IMR-90 (cell line): ENCODE results near the gene IZUMO2.
"Not testable (repeated sequence)": the region's sequence is repeated elsewhere in the genome, so short reads cannot be mapped to it uniquely, and the experiment has no call there.

Experiments used
- RAD21 ChIP-seq: IDR thresholded peaks from 2 replicates; pipeline ENCODE4 v1.6.1; 2012; ENCODE audit warnings: low read length, improper control_type of control experiment
- TF ChIP-seq, protein P1 (sequence below): conservative IDR thresholded peaks from 2 replicates; pipeline ENCODE4 v1.5.1; 2012; ENCODE audit warnings: mild to moderate bottlenecking, low read depth, low read length, improper control_type of control experiment

DNA sequence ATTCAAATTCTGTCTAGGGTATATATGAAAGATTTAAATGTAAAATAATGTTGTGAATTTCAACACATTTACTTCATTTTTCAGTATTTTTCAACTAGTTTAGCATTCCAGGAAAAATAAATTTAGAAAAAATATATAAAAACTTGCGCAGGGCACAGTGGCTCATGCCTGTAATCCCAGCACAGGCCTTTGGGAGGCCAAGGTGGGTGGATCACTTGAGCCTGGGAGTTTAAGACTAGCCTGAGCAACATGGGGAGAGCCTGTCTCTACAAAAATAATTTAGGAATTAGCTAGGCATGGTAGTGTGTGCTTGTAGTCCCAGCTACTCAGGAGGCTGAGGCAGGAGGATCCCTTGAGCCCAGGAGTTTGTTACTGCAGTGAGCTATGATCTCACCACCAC is 21.2 kb downstream of the IZUMO2 start:
- TF ChIP-seq, protein P1, sequence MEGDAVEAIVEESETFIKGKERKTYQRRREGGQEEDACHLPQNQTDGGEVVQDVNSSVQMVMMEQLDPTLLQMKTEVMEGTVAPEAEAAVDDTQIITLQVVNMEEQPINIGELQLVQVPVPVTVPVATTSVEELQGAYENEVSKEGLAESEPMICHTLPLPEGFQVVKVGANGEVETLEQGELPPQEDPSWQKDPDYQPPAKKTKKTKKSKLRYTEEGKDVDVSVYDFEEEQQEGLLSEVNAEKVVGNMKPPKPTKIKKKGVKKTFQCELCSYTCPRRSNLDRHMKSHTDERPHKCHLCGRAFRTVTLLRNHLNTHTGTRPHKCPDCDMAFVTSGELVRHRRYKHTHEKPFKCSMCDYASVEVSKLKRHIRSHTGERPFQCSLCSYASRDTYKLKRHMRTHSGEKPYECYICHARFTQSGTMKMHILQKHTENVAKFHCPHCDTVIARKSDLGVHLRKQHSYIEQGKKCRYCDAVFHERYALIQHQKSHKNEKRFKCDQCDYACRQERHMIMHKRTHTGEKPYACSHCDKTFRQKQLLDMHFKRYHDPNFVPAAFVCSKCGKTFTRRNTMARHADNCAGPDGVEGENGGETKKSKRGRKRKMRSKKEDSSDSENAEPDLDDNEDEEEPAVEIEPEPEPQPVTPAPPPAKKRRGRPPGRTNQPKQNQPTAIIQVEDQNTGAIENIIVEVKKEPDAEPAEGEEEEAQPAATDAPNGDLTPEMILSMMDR = not testable (repeated sequence)
- TF ChIP-seq RAD21 = not testable (repeated sequence)
